GM08714 (cell line): ENCODE measurements around the gene TDRD3.

ENCODE experiments used
- H3K4me3 ChIP-seq: fragments of 200-500 bp; sonication (Bioruptor generic); 2 replicates; pipeline ENCODE4 v1.5.1; 2014; ENCODE audit warnings: mild to moderate bottlenecking, low read length, inconsistent platforms
- ZNF274 ChIP-seq: IDR thresholded peaks from 2 replicates; pipeline ENCODE4 v1.6.1; 2012; ENCODE audit warnings: mild to moderate bottlenecking, low read depth, low read length

TDRD3 gene

DNA sequence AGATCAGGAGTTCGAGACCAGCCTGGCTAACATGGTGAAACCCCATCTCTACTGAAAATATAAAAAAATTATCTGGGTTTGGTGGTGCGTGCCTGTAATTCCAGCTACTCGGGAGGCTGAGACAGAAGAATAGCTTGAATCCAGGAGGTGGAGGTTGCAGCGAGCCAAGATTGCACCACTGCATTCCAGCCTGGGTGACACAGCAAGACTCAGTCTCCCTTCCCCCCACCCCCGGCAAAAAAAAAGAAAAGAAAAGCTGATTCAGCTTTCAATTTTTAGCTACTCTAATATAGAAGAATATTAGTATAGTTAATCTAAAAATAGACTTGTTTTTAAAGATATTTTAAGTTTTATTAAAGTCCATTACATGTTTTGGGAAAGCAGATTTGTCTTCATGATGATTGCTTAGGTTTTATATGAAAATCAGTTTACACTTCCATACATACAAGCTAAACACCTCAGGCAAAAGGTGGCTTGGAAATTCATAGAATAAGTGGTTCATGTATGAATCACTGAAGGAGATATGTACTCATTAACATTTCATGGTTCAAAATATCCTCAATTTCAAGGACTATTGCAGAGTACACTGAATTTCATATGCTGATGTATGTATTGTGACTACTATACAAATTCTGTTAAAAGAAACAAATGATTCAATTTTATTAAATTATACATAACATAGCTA is 165.2 kb downstream of the TDRD3 start:
- no peak overlapping the region for H3K4me3 ChIP-seq
- no peak for TF ChIP-seq ZNF274

DNA sequence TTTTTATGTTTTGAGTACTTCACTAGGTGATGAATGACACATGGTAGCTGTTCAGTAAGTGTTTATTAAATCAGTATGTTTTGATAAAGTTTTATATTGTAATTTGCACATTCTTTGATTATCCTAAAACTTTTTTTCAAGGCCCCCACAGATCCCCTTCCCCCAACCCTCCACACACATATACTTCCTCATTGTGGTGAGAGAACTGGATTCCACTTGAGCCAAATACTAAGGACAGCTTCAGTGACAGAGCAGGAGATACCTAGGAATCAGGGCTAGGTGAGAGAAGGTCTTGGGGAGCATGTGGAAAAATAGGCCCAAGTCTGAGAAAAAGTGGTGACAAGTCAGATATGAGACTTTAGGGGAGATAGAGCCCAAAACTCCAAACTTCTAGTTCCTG is 174.6 kb downstream of the TDRD3 start:
- no peak overlapping the region for H3K4me3 ChIP-seq

DNA sequence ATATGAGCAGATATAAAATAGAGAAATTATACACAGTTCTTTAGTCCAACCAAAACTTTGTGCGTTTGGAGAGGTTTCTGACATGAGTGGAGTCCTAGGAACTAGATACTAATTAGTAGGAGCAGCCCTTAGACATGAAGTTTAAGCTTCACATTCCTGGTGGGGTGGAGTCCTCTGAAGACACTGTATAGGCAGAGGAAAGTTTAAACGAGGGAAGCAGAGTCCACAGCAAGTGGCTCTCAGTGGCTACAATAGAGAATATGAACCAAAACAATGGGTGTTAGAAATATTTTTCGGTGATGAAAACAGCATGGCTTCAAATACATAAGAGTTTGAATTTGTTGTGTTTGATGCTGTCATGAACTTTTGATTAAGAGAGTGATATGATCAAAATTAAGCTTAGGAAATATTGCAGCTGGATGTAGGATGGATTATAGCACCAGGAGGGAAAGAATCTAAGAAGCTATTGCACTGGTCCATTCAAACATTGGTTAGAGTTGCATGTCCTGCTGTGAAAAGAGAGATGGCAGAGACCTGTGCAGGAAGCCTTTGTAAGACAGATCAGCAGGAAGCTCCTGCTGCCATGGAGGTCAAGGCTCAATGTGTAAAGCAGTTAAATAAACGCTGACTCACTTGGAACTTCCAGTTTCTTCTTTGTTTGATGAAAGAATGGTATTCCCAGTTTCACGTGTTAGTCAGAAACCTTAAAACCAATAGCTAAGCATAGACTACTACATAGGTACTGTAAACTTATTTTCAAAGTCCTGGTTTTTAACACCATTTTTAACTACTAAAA is 175.2 kb downstream of the TDRD3 start:
- no peak for TF ChIP-seq ZNF274
- H3K4me3 ChIP-seq: no peak overlapping the region

More for the DNA sequence above, 174.6 kb downstream of the TDRD3 start:
- no peak for TF ChIP-seq ZNF274

DNA sequence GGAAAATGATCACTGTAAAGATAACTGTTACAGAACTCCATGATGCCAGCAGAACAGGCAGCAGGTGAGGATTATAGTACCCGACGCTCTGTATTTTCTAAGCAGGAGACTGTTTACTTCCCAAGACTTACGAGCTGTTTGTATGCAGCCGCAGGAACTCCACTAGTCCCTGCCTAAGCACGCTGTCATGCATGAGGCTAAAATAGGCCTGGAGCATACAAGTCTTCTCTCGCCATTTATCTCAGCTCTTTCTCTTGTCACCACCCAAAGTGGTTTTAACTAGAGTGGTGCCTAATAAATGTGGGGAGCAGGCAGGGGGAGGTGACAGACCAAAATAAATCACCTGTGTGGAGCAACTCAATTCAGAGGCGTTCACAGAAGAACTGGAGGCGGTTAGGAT is 175.8 kb downstream of the TDRD3 start:
- TF ChIP-seq ZNF274: no peak
- no peak overlapping the region for H3K4me3 ChIP-seq

DNA sequence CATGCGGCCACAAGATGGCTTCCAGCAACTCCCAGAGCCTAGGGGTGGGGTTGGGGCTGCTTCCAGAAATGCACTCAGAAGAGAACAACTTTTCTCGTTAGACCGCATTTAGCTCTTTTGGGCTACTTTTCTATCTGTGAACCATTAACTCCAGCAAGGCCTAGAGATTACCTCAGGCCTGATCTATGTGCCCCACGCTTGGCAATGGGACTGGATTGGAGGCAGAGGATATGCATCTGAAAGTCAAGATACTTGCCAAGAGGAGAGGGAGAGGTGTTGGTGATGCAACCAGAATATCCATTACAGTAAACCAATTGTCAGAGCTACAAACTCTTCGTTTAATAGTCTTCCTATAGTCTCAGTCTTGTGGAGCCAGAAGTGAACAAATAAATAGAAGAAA is 177.7 kb downstream of the TDRD3 start:
- no peak overlapping the region for H3K4me3 ChIP-seq
- TF ChIP-seq ZNF274: no peak

DNA sequence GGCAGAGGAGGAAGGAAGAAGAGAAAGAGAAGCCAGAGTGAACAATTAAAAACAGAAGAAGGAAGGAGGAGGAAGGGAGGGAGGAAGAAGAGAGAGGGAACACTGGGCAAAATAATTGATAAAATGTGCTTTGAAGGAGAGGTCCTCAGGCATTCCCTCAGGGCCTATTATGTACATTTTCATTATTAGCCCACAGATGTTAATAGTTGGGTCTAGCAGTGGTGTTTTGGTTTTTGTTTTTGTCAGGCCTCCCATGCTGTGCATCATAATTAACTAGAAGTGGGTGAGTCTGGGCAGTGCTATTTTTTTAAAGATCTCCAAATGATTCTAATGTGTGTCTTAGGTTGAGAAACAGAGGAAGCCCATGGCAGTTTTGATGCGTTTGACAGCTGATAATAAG is 178.1 kb downstream of the TDRD3 start:
- no peak for TF ChIP-seq ZNF274

DNA sequence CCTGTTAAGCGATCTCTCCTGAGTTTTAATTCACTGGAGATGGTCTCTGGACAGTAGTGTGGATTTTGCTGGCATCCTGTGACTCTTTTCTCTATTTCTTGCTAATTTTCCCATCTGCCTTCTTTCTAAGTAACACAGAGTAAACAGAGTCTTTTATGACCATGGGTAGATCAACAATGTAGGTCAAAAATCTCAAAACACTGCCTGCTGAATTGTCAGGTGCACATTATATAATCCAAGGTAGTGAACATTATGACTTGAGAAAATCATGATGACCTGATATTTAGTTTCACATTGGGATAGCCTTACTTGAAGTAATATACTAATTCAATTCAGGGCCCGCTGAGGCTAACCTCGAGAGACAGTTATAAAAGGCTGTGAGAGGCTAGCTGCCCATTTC is 180.7 kb downstream of the TDRD3 start:
- TF ChIP-seq ZNF274: no peak
- H3K4me3 ChIP-seq: no peak overlapping the region

More for the DNA sequence above, 178.1 kb downstream of the TDRD3 start:
- H3K4me3 ChIP-seq: no peak overlapping the region

DNA sequence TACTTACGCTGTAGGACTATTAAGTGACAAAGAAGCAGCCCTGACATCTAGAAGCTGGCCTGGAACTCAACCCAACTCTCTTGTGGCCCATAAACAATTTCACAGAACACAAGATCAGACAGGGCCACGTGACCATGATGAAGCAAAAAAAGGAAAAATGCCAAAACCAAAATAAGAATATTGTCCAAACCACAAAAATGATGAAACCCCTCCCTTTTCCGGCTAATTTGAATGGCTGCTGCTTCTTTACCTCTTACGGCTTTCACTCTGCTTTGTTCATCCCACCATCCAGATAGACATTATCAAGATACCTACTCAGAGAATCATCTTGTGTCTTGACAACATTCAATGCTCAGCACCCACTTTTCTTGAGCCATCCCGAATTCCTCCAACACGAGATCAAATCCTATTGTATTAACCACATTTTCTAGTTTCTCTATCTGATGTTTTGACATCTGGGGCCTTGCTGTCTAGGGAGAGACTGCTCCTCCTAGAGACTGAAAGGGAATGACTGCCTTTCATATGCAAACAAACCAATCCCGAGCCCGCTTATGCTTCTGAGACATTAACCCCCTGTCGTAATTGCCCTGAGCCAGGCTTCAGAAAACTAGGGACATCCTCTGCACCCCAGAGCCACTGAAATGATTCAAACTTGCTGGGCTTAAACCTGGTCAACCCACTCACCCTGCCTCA is 186.3 kb downstream of the TDRD3 start:
- H3K4me3 ChIP-seq: no peak overlapping the region

DNA sequence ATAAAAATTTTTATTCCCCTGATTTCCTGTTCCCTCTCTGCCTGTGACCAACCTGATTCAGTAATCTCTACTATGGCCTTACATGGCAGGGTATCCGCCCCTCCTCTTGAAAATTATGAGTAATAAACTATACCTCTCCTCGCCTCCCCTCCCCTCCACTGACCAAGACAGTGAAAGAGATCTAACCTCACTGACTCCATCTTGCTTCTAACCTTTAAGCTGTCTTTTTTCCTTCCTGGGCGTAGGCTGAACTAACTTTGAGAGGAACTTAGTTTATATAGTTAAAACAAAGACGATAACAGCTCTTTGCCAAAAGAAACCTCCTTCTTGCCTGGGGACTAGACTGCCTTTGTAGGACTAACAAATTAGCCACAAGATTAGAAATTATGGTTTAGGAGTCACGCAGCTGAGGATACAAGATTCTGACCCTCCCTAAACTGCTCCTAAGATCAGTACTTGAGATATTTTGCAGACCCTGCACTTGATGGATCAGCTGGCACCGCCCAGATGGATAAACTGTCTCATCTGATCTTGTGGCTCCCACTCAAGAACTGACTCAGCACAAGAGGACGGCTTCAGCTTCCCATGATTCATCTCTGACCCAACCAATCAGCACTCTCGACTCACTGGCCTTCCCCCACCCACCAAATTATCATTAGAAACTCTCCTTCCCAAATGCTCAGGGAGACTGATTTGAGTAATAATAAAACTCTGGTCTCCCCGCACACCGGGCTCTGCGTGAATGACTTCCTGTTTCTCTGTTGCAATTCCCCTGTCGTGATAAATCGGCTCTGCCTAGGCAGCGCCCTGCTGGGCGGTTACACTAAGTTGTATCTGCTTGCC is 187.1 kb downstream of the TDRD3 start:
- no peak overlapping the region for H3K4me3 ChIP-seq
- TF ChIP-seq ZNF274: no peak

More for the DNA sequence above, 186.3 kb downstream of the TDRD3 start:
- no peak for TF ChIP-seq ZNF274

DNA sequence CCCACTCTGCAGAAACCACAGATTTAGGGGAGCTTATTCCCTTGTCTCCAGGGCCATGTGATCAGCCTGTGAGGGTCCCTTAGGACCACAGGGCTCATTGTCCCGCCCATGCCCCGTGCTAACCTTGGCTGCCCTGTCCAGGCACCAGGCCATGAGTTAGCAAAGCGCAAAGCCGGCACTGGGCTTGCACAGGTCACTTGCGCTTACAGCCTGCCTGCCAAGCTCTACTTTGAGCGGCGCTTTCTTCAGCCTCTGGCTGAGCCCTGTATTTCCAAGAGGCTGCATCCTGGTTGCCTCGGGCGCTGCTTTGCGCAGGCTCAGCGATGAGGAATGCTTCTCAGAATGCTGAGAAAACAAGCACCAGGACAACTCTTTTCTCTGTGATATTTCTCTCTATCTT is 188.0 kb downstream of the TDRD3 start:
- H3K4me3 ChIP-seq: no peak overlapping the region
- no peak for TF ChIP-seq ZNF274

DNA sequence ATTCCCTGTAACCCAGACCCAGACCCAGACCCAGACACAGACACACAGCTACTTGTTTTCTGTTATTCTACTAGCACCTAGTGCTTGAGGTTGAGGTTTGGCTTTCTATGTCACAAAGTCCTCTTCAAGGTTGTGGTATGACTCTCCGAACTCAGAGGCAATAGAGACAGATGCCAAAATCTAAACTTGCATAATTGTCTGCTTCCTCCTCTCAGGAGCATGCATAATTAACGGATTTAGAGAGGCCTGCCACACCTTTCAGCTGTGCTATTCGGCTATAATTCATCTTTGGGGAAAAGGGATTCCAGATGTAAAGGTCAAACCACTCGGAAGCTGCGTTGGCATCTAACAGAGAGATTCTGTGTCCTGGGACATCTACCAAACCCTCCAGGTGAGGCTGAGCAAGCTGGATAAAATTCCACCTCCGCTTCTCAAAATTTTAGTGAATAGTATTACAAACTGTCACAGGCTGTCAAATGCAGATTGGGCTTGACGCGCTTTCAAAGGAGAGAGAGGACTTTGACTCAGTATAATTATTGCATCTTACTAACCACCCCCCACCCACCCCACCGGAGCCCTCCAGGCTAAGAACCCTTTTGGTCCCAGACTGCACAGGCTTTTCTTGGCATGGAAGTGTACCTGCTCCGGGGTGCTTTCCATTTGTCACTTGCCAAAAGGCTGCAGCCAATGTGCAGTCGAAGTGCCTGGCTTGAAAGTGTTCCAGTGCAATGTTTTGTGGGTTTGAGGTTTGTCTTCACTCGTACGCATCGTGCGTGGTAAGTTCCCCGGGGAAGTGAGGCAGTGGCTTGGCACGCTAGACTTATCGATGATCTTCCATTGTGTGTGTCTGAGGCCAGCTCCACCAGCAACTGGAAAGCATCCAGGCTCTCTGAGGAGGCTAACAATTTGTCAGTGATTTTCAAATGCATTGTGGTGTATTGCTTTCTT is 194.1 kb downstream of the TDRD3 start:
- no peak overlapping the region for H3K4me3 ChIP-seq
- TF ChIP-seq ZNF274: no peak

DNA sequence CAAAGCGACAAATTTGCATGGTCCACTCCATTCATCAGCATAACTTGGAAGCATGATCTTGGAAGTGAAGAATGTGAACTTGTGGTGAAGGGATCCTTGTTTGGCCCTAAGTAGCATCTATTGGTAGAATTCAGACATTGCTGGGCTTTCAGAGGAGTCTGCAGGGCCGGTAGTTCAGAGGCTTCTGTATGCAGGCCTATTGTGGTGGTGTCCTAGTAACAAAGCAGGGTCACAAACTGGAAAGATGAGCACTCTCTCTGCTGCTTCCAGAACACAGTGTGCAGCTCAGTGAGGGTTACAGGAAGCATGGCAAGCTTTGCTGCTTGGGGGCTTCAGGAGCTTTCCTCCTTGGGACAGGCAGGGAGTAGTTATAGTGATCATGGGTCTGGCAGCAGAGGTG is 206.0 kb downstream of the TDRD3 start:
- no peak for TF ChIP-seq ZNF274
- H3K4me3 ChIP-seq: no peak overlapping the region

DNA sequence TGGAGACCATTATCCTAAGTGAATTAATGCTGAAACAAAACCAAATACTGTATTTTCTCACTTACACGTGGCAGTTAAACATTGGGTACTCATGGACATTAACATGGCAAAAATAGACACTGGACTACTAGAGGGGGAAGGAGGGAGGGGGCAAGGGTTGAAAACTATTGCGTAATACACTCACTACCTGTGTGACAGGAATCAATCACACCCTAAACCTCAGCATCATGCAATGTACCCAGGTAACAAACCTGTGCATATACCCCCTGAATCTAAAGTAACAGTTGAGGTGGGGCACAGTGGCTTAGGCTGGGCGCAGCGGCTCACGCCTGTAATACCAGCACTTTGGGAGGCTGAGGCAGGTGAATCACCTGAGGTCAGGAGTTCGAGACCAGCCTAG is 207.0 kb downstream of the TDRD3 start:
- H3K4me3 ChIP-seq: no peak overlapping the region
- no peak for TF ChIP-seq ZNF274
